ENCODE data around the gene KRT40.

Gene KRT40

GRCh38 chr17:40938981-40939380 lies 45.1 kb downstream of the KRT40 start:
- no peaks in the 10 kb centered on the region for H3K79me2 ChIP-seq (ENCODE audit: control insufficient read depth, insufficient read depth, low read length, unreplicated experiment)
- H2AFZ ChIP-seq (ENCODE audit: low read length, unreplicated experiment) = no peak overlapping the region
- H3K27me3 ChIP-seq (ENCODE audit: insufficient read depth, low read length) = no peaks in the 10 kb centered on the region
- no peaks in the 10 kb centered on the region for H3K36me3 ChIP-seq (ENCODE audit: insufficient read depth, low read length)
- no peaks in the 10 kb centered on the region for H3K4me1 ChIP-seq (ENCODE audit: control insufficient read depth, insufficient read depth, low read length, unreplicated experiment)
- no peak overlapping the region for H3K27ac ChIP-seq (ENCODE audit: low read depth, low read length)
- no peak overlapping the region for H3K4me3 ChIP-seq (ENCODE audit: low read depth, low read length)

- no peaks in the 10 kb centered on the region for H3K36me3 ChIP-seq (ENCODE audit: insufficient read depth, low read length)
- no peaks in the 10 kb centered on the region for H3K79me2 ChIP-seq (ENCODE audit: control insufficient read depth, insufficient read depth, low read length, unreplicated experiment)
- H3K27me3 ChIP-seq (ENCODE audit: insufficient read depth, low read length) = no peaks in the 10 kb centered on the region
- H3K4me1 ChIP-seq (ENCODE audit: control insufficient read depth, insufficient read depth, low read length, unreplicated experiment) = no peaks in the 10 kb centered on the region
- H2AFZ ChIP-seq (ENCODE audit: low read length, unreplicated experiment) = no peak within 1 kb of the TSS
- no peak within 1 kb of the TSS for H3K4me3 ChIP-seq (ENCODE audit: low read depth, low read length)
- no peak within 1 kb of the TSS for H3K27ac ChIP-seq (ENCODE audit: low read depth, low read length)
These were observed 46.7 kb downstream of the KRT40 start, which contains the start of gene KRT23 for GRCh38 chr17:40937384-40937819. Gene KRT23 (minus strand): TSS chr17:40937646. CDS start chr17:40936603, 1,043 bp downstream.

DNA sequence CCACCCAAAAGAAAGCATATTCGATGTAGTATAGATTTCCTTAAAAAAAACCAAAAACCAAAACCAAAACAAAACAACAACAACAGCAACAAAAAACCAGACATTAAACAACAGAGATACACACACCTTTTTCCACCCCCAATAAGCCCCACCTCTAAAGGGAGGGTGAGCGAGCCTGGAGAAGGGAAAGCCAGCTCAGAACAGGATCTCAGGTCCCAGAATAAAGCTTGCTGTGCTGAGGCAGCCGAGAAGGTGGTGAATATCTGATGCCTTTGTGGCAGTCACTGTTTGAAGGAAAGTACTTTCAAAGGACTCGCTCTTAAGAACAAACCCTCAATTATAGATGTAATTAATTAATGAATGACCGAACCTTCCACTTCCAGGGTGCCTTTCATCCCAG lies 47.1 kb downstream of the KRT40 start:
- Histone ChIP-seq H3K27ac (ENCODE audit: low read depth, low read length) (no peak overlapping the region), H3K4me1 (ENCODE audit: control insufficient read depth, insufficient read depth, low read length, unreplicated experiment) (no peaks in the 10 kb centered on the region), H2AFZ (ENCODE audit: low read length, unreplicated experiment) (no peak overlapping the region), H3K36me3 (ENCODE audit: insufficient read depth, low read length) (no peaks in the 10 kb centered on the region), H3K27me3 (ENCODE audit: insufficient read depth, low read length) (no peaks in the 10 kb centered on the region), H3K79me2 (ENCODE audit: control insufficient read depth, insufficient read depth, low read length, unreplicated experiment) (no peaks in the 10 kb centered on the region), H3K4me3 (ENCODE audit: low read depth, low read length) (no peak overlapping the region)

- Histone ChIP-seq H2AFZ (ENCODE audit: low read length, unreplicated experiment) (no peak overlapping the region), H3K27me3 (ENCODE audit: insufficient read depth, low read length) (no peaks in the 10 kb centered on the region), H3K36me3 (ENCODE audit: insufficient read depth, low read length) (no peaks in the 10 kb centered on the region), H3K4me1 (ENCODE audit: control insufficient read depth, insufficient read depth, low read length, unreplicated experiment) (no peaks in the 10 kb centered on the region), H3K79me2 (ENCODE audit: control insufficient read depth, insufficient read depth, low read length, unreplicated experiment) (no peaks in the 10 kb centered on the region), H3K27ac (ENCODE audit: low read depth, low read length) (no peak overlapping the region), H3K4me3 (ENCODE audit: low read depth, low read length) (no peak overlapping the region)
These were observed 47.6 kb downstream of the KRT40 start for GRCh38 chr17:40936437-40936971.

- Histone ChIP-seq H2AFZ (ENCODE audit: low read length, unreplicated experiment) (no peak overlapping the region), H3K4me3 (ENCODE audit: low read depth, low read length) (no peak overlapping the region), H3K4me1 (ENCODE audit: control insufficient read depth, insufficient read depth, low read length, unreplicated experiment) (no peaks in the 10 kb centered on the region), H3K36me3 (ENCODE audit: insufficient read depth, low read length) (no peaks in the 10 kb centered on the region), H3K79me2 (ENCODE audit: control insufficient read depth, insufficient read depth, low read length, unreplicated experiment) (no peaks in the 10 kb centered on the region), H3K27ac (ENCODE audit: low read depth, low read length) (no peak overlapping the region), H3K27me3 (ENCODE audit: insufficient read depth, low read length) (no peaks in the 10 kb centered on the region)
These were observed 48.5 kb downstream of the KRT40 start for GRCh38 chr17:40935624-40936023.

- no peaks in the 10 kb centered on the region for H3K36me3 ChIP-seq (ENCODE audit: insufficient read depth, low read length)
- H3K27ac ChIP-seq (ENCODE audit: low read depth, low read length) = no peak overlapping the region
- no peaks in the 10 kb centered on the region for H3K27me3 ChIP-seq (ENCODE audit: insufficient read depth, low read length)
- no peaks in the 10 kb centered on the region for H3K4me1 ChIP-seq (ENCODE audit: control insufficient read depth, insufficient read depth, low read length, unreplicated experiment)
- H3K79me2 ChIP-seq (ENCODE audit: control insufficient read depth, insufficient read depth, low read length, unreplicated experiment) = no peaks in the 10 kb centered on the region
- no peak overlapping the region for H2AFZ ChIP-seq (ENCODE audit: low read length, unreplicated experiment)
- no peak overlapping the region for H3K4me3 ChIP-seq (ENCODE audit: low read depth, low read length)
These were observed 51.5 kb downstream of the KRT40 start for GRCh38 chr17:40932608-40933007.

DNA sequence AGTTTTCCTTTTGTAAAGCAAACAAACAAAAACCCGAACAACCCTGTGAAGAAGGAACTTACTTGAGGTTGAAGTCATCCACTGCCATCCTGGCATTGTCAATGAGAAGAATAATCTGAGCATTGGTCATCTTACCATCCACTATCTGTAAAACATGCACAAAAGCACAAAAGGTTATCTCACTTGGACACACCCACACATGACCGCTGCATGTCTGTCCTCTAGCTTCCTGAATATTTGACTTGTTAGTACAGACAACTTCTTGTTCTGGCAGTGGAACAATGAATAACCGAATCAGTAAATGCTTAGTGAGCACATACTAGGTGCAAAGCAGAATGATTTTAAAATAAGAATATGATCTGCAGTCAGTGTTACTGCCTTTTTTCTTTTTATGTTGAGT lies 52.8 kb downstream of the KRT40 start:
- Histone ChIP-seq H3K27me3 (ENCODE audit: insufficient read depth, low read length) (no peaks in the 10 kb centered on the region), H3K4me1 (ENCODE audit: control insufficient read depth, insufficient read depth, low read length, unreplicated experiment) (no peaks in the 10 kb centered on the region), H2AFZ (ENCODE audit: low read length, unreplicated experiment) (no peak overlapping the region), H3K4me3 (ENCODE audit: low read depth, low read length) (no peak overlapping the region), H3K27ac (ENCODE audit: low read depth, low read length) (no peak overlapping the region), H3K36me3 (ENCODE audit: insufficient read depth, low read length) (no peaks in the 10 kb centered on the region), H3K79me2 (ENCODE audit: control insufficient read depth, insufficient read depth, low read length, unreplicated experiment) (no peaks in the 10 kb centered on the region)

Measured in ACC112 (cell line).